Measurements from ENCODE around the gene VSIG2. TPM values are rescaled to one million over a fixed set of nuclear protein-coding genes. Genes with fewer than 3 reads are reported as not detected.

The VSIG2 gene
- total RNA-seq, 3 donors from 2014 or later (not counting 1 experiment from before 2014, with no cell fraction given): not detected

DNA sequence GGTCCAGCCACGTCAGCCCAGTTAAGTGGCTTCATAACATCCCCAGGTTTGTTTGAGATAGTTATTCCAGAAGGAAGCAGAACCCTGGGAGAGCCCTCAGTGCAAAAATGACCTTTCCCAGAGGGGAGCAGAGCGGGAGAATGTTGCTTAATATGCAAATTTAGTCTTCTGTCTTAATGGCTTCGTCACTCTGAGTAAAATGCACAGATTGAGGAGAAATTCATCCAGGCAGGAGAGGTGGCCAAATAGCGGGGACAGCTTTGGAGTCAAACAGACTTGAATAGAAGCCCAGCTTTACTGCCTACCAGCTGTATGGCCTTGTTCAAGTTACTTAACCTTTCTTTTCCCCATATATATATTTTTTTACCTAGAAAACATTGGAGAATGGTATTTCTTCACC, 24.6 kb downstream of the VSIG2 start:
- 77% methylated on average over 4 of the region's 4 CpGs for WGBS (ENCODE audit: insufficient coverage)
- peaks cover 39 to 40% of the 10 kb centered on the region in 2 donors for H3K27me3 Mint-ChIP-seq (ENCODE audit: low read depth in 2 of 2)
- no peaks in the 10 kb centered on the region for H3K36me3 Mint-ChIP-seq
- intact Hi-C loops (cut with micrococcal nuclease): no loop called here
- ATAC-seq (no peak), DNase-seq (no peak)
- H3K4me3 ChIP-seq (ENCODE audit: low read length): no peak overlapping the region
- H3K4me1 ChIP-seq (ENCODE audit: control insufficient read depth, insufficient read depth, low read length): peaks cover 5% of the 10 kb centered on the region
- peaks cover 0 to 7% of the 10 kb centered on the region in 2 donors for H3K4me1 Mint-ChIP-seq
- no peak overlapping the region for H3K27ac ChIP-seq (ENCODE audit: low read length)
- H3K4me3 Mint-ChIP-seq: no peak overlapping the region
- H3K9me3 Mint-ChIP-seq: no peaks in the 10 kb centered on the region
- TF ChIP-seq, protein P1, sequence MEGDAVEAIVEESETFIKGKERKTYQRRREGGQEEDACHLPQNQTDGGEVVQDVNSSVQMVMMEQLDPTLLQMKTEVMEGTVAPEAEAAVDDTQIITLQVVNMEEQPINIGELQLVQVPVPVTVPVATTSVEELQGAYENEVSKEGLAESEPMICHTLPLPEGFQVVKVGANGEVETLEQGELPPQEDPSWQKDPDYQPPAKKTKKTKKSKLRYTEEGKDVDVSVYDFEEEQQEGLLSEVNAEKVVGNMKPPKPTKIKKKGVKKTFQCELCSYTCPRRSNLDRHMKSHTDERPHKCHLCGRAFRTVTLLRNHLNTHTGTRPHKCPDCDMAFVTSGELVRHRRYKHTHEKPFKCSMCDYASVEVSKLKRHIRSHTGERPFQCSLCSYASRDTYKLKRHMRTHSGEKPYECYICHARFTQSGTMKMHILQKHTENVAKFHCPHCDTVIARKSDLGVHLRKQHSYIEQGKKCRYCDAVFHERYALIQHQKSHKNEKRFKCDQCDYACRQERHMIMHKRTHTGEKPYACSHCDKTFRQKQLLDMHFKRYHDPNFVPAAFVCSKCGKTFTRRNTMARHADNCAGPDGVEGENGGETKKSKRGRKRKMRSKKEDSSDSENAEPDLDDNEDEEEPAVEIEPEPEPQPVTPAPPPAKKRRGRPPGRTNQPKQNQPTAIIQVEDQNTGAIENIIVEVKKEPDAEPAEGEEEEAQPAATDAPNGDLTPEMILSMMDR (IDR thresholded peaks at IDR 0.05): no peak
- H3K36me3 ChIP-seq (ENCODE audit: control insufficient read depth, insufficient read depth, low read length): no peaks in the 10 kb centered on the region
- no peaks in the 10 kb centered on the region for H3K27me3 ChIP-seq (ENCODE audit: control insufficient read depth, insufficient read depth, low read length)
- no peak overlapping the region for H3K27ac Mint-ChIP-seq
- no peaks in the 10 kb centered on the region for H3K9me3 ChIP-seq (ENCODE audit: control insufficient read depth, insufficient read depth, low read length)

GRCh38 chr11:124725719-124726105, 26.3 kb downstream of the VSIG2 start:
- no peak overlapping the region for H3K4me3 Mint-ChIP-seq
- H3K27ac Mint-ChIP-seq: no peak overlapping the region
- Histone ChIP-seq H3K4me3 (ENCODE audit: low read length) (no peak overlapping the region), H3K27me3 (ENCODE audit: control insufficient read depth, insufficient read depth, low read length) (no peaks in the 10 kb centered on the region), H3K9me3 (ENCODE audit: control insufficient read depth, insufficient read depth, low read length) (no peaks in the 10 kb centered on the region), H3K36me3 (ENCODE audit: control insufficient read depth, insufficient read depth, low read length) (no peaks in the 10 kb centered on the region), H3K4me1 (ENCODE audit: control insufficient read depth, insufficient read depth, low read length) (peaks cover 5% of the 10 kb centered on the region), H3K27ac (ENCODE audit: low read length) (no peak overlapping the region)
- 20% methylated on average over 6 of the region's 6 CpGs for WGBS (ENCODE audit: insufficient coverage)
- no peak for ATAC-seq
- intact Hi-C loops (cut with micrococcal nuclease): no loop called here
- no peaks in the 10 kb centered on the region for H3K36me3 Mint-ChIP-seq
- peaks cover 51 to 56% of the 10 kb centered on the region in 2 donors for H3K27me3 Mint-ChIP-seq (ENCODE audit: low read depth in 2 of 2)
- TF ChIP-seq, protein P1 (IDR thresholded peaks at IDR 0.05): no peak
- no peaks in the 10 kb centered on the region for H3K9me3 Mint-ChIP-seq
- H3K4me1 Mint-ChIP-seq: peaks cover 0 to 7% of the 10 kb centered on the region in 2 donors
- no peak for DNase-seq

GRCh38 chr11:124724979-124725718, 26.9 kb downstream of the VSIG2 start:
- H3K36me3 ChIP-seq (ENCODE audit: control insufficient read depth, insufficient read depth, low read length): no peaks in the 10 kb centered on the region
- ATAC-seq: no peak
- no peak overlapping the region for H3K4me3 Mint-ChIP-seq
- DNase-seq: no peak
- no peak overlapping the region for H3K27ac ChIP-seq (ENCODE audit: low read length)
- intact Hi-C loops (cut with micrococcal nuclease): no loop called here
- no peak overlapping the region for H3K27ac Mint-ChIP-seq
- no peaks in the 10 kb centered on the region for H3K36me3 Mint-ChIP-seq
- H3K27me3 Mint-ChIP-seq (ENCODE audit: low read depth in 2 of 2): peaks cover 53 to 61% of the 10 kb centered on the region in 2 donors
- TF ChIP-seq, protein P1 (IDR thresholded peaks at IDR 0.05): no peak
- H3K27me3 ChIP-seq (ENCODE audit: control insufficient read depth, insufficient read depth, low read length): no peaks in the 10 kb centered on the region
- peaks cover 5% of the 10 kb centered on the region for H3K4me1 ChIP-seq (ENCODE audit: control insufficient read depth, insufficient read depth, low read length)
- WGBS (ENCODE audit: insufficient coverage): 36% methylated on average over 13 of the region's 14 CpGs
- H3K9me3 Mint-ChIP-seq: no peaks in the 10 kb centered on the region
- no peak overlapping the region for H3K4me3 ChIP-seq (ENCODE audit: low read length)
- H3K9me3 ChIP-seq (ENCODE audit: control insufficient read depth, insufficient read depth, low read length): no peaks in the 10 kb centered on the region
- peaks cover 0 to 7% of the 10 kb centered on the region in 2 donors for H3K4me1 Mint-ChIP-seq

- 6% methylated on average over 5 of the region's 6 CpGs for WGBS (ENCODE audit: insufficient coverage)
- Mint-ChIP-seq H3K27me3 (ENCODE audit: low read depth in 2 of 2) (peaks cover 71 to 85% of the 10 kb centered on the region in 2 donors), H3K4me1 (peaks cover 9 to 20% of the 10 kb centered on the region in 2 donors), H3K9me3 (no peaks in the 10 kb centered on the region), H3K36me3 (no peaks in the 10 kb centered on the region), H3K4me3 (no peak overlapping the region), H3K27ac (no peak overlapping the region)
- TF ChIP-seq, protein P1 (IDR thresholded peaks at IDR 0.05): no peak
- intact Hi-C loops (cut with micrococcal nuclease): no loop called here
- Histone ChIP-seq H3K9me3 (ENCODE audit: control insufficient read depth, insufficient read depth, low read length) (no peaks in the 10 kb centered on the region), H3K27ac (ENCODE audit: low read length) (no peak overlapping the region), H3K4me1 (ENCODE audit: control insufficient read depth, insufficient read depth, low read length) (peaks cover 17% of the 10 kb centered on the region), H3K36me3 (ENCODE audit: control insufficient read depth, insufficient read depth, low read length) (no peaks in the 10 kb centered on the region), H3K4me3 (ENCODE audit: low read length) (no peak overlapping the region), H3K27me3 (ENCODE audit: control insufficient read depth, insufficient read depth, low read length) (peaks cover 14% of the 10 kb centered on the region)
- ATAC-seq: no peak
- no peak for DNase-seq
Measured at GRCh38 chr11:124722176-124722575, 29.9 kb downstream of the VSIG2 start.

All from natural killer cell (primary cell).